Calu3 (cell line): Measurements from ENCODE around the gene YPEL5. TPM values are rescaled to one million over a fixed set of nuclear protein-coding genes. Genes with fewer than 3 reads are reported as not detected.

Experiments
- BruUV-seq: library from RNA; stranded (reverse); fragments of 400-500 nt; replicated peaks from 2 replicates; lab custom pipeline; 2021; lab: Mats Ljungman, UMichigan
- CTCF ChIA-PET: fragments of 300-600 bp; sonication (Branson Sonifier 250); formaldehyde crosslinking; loops from one replicate; lab custom pipeline; 2022; ENCODE audit warnings: antibody characterized with exemption; lab: Charles Lee
- DNase-seq: peaks from one replicate; pipeline ENCODE4 v3.0.0; 2022
- H3K27ac Mint-ChIP-seq: one replicate; pipeline ENCODE4 v1.8.0; 2022; ENCODE audit warnings: mixed read lengths; ENCODE audit not compliant: unreplicated experiment
- H3K27me3 Mint-ChIP-seq: one replicate; pipeline ENCODE4 v1.8.0; 2022; ENCODE audit warnings: mixed read lengths; ENCODE audit not compliant: unreplicated experiment
- H3K36me3 Mint-ChIP-seq: one replicate; pipeline ENCODE4 v1.8.0; 2022; ENCODE audit warnings: mild to moderate bottlenecking, moderate library complexity, mixed read lengths; ENCODE audit not compliant: insufficient read depth, unreplicated experiment
- H3K4me1 Mint-ChIP-seq: one replicate; pipeline ENCODE4 v1.8.0; 2022; ENCODE audit warnings: mild to moderate bottlenecking, low read depth, mixed read lengths; ENCODE audit not compliant: unreplicated experiment
- H3K4me3 Mint-ChIP-seq: one replicate; pipeline ENCODE4 v1.8.0; 2022; ENCODE audit warnings: mild to moderate bottlenecking, low read depth, moderate library complexity, mixed read lengths; ENCODE audit not compliant: unreplicated experiment
- H3K9me3 Mint-ChIP-seq: one replicate; pipeline ENCODE4 v1.8.0; 2022; ENCODE audit warnings: low read depth, mixed read lengths; ENCODE audit not compliant: unreplicated experiment
- intact Hi-C: fragments of 100-400 bp; cut with micrococcal nuclease; formaldehyde crosslinking; loops from one replicate; pipeline ENCODE4 v1.10.0; 2022; ENCODE audit not compliant: unreplicated experiment
- total RNA-seq: library from RNA; stranded (reverse); gene quantifications from 2 replicates; pipeline ENCODE4 v1.2.3, GENCODE V29; 2022
- TF ChIP-seq, protein P1 (sequence below): fragments of 200-600 bp; IDR thresholded peaks from one replicate; pipeline ENCODE4 v1.8.0; 2022; ENCODE audit warnings: antibody characterized with exemption; ENCODE audit not compliant: unreplicated experiment

Gene YPEL5
- total RNA-seq, 1 experiment from 2014 or later, result 23.0 TPM

DNA sequence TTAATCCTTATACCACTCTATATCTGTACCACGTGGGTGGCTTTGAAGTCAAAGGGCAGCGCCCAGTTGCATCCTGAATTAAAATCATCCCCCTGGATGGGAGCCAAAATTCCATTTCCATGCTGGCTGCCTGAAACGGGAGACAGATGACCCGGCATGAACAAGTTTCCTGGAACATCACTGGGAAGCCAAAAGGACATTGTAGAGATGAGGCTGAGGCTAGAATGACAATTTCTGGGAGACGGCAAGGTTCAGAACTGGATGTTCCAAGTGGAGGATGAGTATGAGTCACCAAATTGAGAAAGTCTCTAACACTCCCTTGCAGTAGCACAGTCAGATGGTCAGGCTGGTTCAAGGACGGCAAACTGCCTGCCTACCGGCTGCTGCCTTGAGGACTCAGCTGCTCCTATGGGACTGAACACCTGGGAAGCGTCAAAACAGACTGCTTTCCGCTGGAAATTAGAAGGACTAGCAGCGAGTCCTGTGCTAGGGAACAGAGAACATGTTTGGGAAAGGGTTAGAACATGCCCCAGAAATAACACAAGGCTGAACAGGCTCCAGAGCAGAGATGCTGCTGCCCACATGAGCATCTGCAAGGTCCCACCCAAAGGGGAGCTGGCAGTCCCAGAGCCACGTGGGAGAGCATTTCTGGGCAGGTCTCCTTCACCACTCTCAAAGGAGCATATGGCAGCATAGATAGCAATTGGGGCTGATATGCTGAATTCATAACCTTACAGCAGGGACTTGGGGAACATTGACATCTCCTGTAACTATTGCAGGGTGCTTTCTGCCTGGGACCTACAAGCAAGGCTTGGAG lies 32.0 kb downstream of the YPEL5 start:
- Mint-ChIP-seq H3K27me3 (peaks cover 57% of the 10 kb centered on the region), H3K27ac (no peak overlapping the region), H3K36me3 (no peaks in the 10 kb centered on the region), H3K4me1 (no peaks in the 10 kb centered on the region), H3K4me3 (no peak overlapping the region), H3K9me3 (no peaks in the 10 kb centered on the region)
- CTCF ChIA-PET, result interaction anchor here (0.7 to 1.1 kb wide), 2 partner anchors 14 kb away, joined by 3 read pairs; no protein-coding TSS in a partner anchor
- intact Hi-C loops, result no loop called here
- BruUV-seq, result no TSS peak
- no peak for DNase-seq
- TF ChIP-seq, protein P1, sequence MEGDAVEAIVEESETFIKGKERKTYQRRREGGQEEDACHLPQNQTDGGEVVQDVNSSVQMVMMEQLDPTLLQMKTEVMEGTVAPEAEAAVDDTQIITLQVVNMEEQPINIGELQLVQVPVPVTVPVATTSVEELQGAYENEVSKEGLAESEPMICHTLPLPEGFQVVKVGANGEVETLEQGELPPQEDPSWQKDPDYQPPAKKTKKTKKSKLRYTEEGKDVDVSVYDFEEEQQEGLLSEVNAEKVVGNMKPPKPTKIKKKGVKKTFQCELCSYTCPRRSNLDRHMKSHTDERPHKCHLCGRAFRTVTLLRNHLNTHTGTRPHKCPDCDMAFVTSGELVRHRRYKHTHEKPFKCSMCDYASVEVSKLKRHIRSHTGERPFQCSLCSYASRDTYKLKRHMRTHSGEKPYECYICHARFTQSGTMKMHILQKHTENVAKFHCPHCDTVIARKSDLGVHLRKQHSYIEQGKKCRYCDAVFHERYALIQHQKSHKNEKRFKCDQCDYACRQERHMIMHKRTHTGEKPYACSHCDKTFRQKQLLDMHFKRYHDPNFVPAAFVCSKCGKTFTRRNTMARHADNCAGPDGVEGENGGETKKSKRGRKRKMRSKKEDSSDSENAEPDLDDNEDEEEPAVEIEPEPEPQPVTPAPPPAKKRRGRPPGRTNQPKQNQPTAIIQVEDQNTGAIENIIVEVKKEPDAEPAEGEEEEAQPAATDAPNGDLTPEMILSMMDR, result no peak

DNA sequence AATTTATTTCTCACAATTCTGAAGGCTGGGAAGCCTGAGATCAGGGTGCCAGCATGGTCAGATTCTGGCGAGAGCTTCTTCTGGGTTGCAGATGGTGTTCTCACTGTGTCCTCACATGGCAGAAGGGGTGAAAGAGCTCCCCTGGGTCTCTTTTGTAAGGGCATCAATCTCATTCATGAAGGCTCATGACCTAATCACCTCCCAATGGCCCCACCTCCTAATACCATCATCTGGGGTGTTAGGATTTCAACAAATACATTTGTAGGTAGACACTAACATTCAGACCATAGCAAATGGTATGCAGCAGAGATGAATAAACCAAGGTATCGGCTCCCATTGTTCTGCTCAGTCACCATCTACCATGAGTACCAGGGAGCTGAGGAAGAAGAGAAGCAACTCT lies 32.7 kb downstream of the YPEL5 start:
- no peak for DNase-seq
- no peaks in the 10 kb centered on the region for H3K4me1 Mint-ChIP-seq
- CTCF ChIA-PET, result interaction anchor here (0.7 to 1.1 kb wide), 2 partner anchors 13 to 15 kb away, joined by 3 read pairs; no protein-coding TSS in a partner anchor

DNA sequence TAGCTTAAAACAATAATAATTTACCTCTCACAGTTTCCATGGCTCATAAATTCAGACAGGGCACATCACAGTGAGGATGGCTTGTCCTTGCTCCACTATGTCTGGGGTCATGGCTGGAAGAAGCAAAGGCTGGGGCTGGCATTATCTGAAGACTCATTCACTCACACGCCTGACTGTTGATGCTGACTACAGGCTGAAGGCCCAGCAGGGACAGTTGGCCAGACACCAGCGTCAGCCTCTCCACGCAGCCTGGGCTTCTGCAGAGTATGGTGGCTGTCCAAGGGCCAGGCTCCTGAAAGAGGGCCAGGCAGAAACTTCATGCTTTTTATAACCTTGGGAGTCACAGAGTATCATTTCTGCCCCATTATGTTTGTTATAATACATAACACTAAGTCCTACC lies 33.4 kb downstream of the YPEL5 start:
- DNase-seq, result no peak
- intact Hi-C loops, result no loop called here
- H3K27me3 Mint-ChIP-seq, result peaks cover 71% of the 10 kb centered on the region
- no peaks in the 10 kb centered on the region for H3K36me3 Mint-ChIP-seq
- H3K4me1 Mint-ChIP-seq, result no peaks in the 10 kb centered on the region
- TF ChIP-seq, protein P1, result no peak
- no peak overlapping the region for H3K27ac Mint-ChIP-seq
- no peaks in the 10 kb centered on the region for H3K9me3 Mint-ChIP-seq
- no TSS peak for BruUV-seq
- no peak overlapping the region for H3K4me3 Mint-ChIP-seq
- CTCF ChIA-PET, result no interaction called here

More for the DNA sequence above, 32.7 kb downstream of the YPEL5 start:
- H3K27ac Mint-ChIP-seq, result no peak overlapping the region
- peaks cover 64% of the 10 kb centered on the region for H3K27me3 Mint-ChIP-seq
- H3K4me3 Mint-ChIP-seq, result no peak overlapping the region
- BruUV-seq, result no TSS peak
- intact Hi-C loops, result no loop called here
- TF ChIP-seq, protein P1, result no peak
- no peaks in the 10 kb centered on the region for H3K36me3 Mint-ChIP-seq
- H3K9me3 Mint-ChIP-seq, result no peaks in the 10 kb centered on the region

DNA sequence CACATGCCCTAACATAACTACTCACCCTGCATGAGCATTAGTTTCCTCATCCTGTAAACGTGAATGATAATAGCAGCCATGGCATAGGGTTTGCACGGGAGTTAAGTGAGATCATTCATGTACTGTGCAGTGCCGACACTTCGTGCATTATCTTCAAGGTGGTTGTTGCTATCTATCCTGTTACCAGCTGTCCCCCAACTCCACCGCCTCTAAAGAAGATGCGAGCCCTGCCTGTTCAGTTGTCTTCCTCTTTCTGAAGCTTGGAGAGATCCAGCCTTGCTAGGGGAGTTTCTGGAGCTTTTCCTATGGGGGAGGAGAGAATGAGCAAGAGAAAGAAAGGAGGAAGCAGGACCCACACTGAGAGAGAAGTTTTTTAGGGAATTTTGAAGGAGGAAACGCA lies 34.4 kb downstream of the YPEL5 start:
- no peak for DNase-seq

More for the DNA sequence above, 34.4 kb downstream of the YPEL5 start:
- H3K9me3 Mint-ChIP-seq, result no peaks in the 10 kb centered on the region
- peaks cover 80% of the 10 kb centered on the region for H3K27me3 Mint-ChIP-seq
- no peaks in the 10 kb centered on the region for H3K4me1 Mint-ChIP-seq
- BruUV-seq, result no TSS peak
- H3K27ac Mint-ChIP-seq, result no peak overlapping the region
- no peak overlapping the region for H3K4me3 Mint-ChIP-seq
- TF ChIP-seq, protein P1, result no peak
- CTCF ChIA-PET, result no interaction called here
- H3K36me3 Mint-ChIP-seq, result no peaks in the 10 kb centered on the region
- intact Hi-C loops, result no loop called here
